GM12878 (cell line): Measurements from ENCODE around the gene NCF2. TPM values are rescaled to one million over a fixed set of nuclear protein-coding genes. Genes with fewer than 3 reads are reported as not detected.

Experiments
- ATAC-seq: fragments of 200-7000 bp; cut with Tn5 transposase; 3 replicates; pipeline ENCODE4 v1.9.1; 2020; ENCODE audit warnings: mild to moderate bottlenecking, moderate library complexity
- BruUV-seq: library from RNA; stranded (reverse); fragments of 400-500 nt; replicated peaks from 2 replicates; lab custom pipeline; 2021; lab: Mats Ljungman, UMichigan
- CTCF ChIA-PET: fragments of 300-600 bp; sonication (Branson Sonifier 250); formaldehyde crosslinking; extraction: SDS; loops from one replicate; lab custom pipeline; 2021; ENCODE audit warnings: inconsistent platforms; lab: Yijun Ruan, JAX
- POLR2A ChIA-PET: fragments of 350-600 bp; formaldehyde crosslinking; extraction: SDS; loops from one replicate; lab custom pipeline; 2021; ENCODE audit warnings: inconsistent platforms; lab: Charles Lee
- RAD21 ChIA-PET: fragments of 300-600 bp; sonication (Branson Sonifier 250); formaldehyde crosslinking; loops from one replicate; lab custom pipeline; 2023; ENCODE audit warnings: antibody characterized with exemption; ENCODE audit not compliant: unreplicated experiment; lab: Charles Lee
- SMC1A ChIA-PET: fragments of 300-600 bp; sonication (Branson Sonifier 250); formaldehyde crosslinking; loops from one replicate; lab custom pipeline; 2023; ENCODE audit not compliant: unreplicated experiment, uncharacterized antibody; lab: Charles Lee
- DNase-seq: peaks from one replicate; pipeline ENCODE4 v3.0.0-alpha.2; 2011; ENCODE audit warnings: low read depth, low spot score
- FAIRE-seq: peaks from 3 replicates; lab custom pipeline; 2011; peaks lifted over from hg19 to GRCh38; lab: Jason Lieb, UNC
- H2AFZ ChIP-seq: 2 replicates; pipeline ENCODE4 v1.6.0; 2011; ENCODE audit warnings: low read depth, low read length, control low read depth; ENCODE audit not compliant: control insufficient read depth
- H3K27ac ChIP-seq: 2 replicates; pipeline ENCODE4 v1.5.1; 2011; ENCODE audit warnings: control low read depth; ENCODE audit not compliant: control insufficient read depth, insufficient read depth
- H3K27me3 ChIP-seq, 2 experiments: replicated peaks in 1 of 2; 2 replicates each; pipeline versions ENCODE4 v1.6.0 to v1.6.1; 2011; ENCODE audit warnings: low read length in 1 of 2; ENCODE audit not compliant: control insufficient read depth in 2 of 2, insufficient read depth in 2 of 2
- H3K36me3 ChIP-seq, 2 experiments: 2 replicates each; pipeline ENCODE4 v1.5.1; 2011; ENCODE audit warnings: low read length in 1 of 2; ENCODE audit not compliant: control insufficient read depth in 2 of 2, insufficient read depth in 2 of 2
- H3K4me1 ChIP-seq: 2 replicates; pipeline ENCODE4 v1.6.1; 2011; ENCODE audit warnings: mild to moderate bottlenecking, low read length, moderate library complexity, mixed read lengths; ENCODE audit not compliant: control insufficient read depth, insufficient read depth
- H3K4me2 ChIP-seq: 2 replicates; pipeline ENCODE4 v1.6.0; 2011; ENCODE audit warnings: control low read depth; ENCODE audit not compliant: control insufficient read depth, insufficient read depth
- H3K4me3 ChIP-seq: fragments of 200-600 bp; sonication (generic); 2 replicates; pipeline ENCODE4 v1.5.1; 2016
- H3K79me2 ChIP-seq: 2 replicates; pipeline ENCODE4 v1.6.0; 2011; ENCODE audit warnings: low read length; ENCODE audit not compliant: control insufficient read depth, insufficient read depth
- H3K9ac ChIP-seq: 2 replicates; pipeline ENCODE4 v1.8.0; 2011; ENCODE audit warnings: low read length, control low read depth, mixed read lengths; ENCODE audit not compliant: control insufficient read depth, insufficient read depth
- H3K9me3 ChIP-seq: replicated peaks from 3 replicates; pipeline ENCODE4 v1.5.1; 2011; ENCODE audit warnings: mild to moderate bottlenecking, low read length; ENCODE audit not compliant: control insufficient read depth, insufficient read depth
- H4K20me1 ChIP-seq: 2 replicates; pipeline ENCODE4 v1.6.0; 2011; ENCODE audit not compliant: control insufficient read depth, insufficient read depth
- ATF7 ChIP-seq: fragments of 450-650 bp; IDR thresholded peaks from 2 replicates; pipeline ENCODE4 v1.6.1; 2016; ENCODE audit warnings: low read depth, mild to moderate bottlenecking
- CBX3 ChIP-seq: fragments of 200-600 bp; sonication (generic); IDR thresholded peaks from 2 replicates; pipeline ENCODE4 v1.6.1; 2016; ENCODE audit warnings: low read depth, borderline replicate concordance
- CEBPZ ChIP-seq: fragments of 150-350 bp; IDR thresholded peaks from 2 replicates; pipeline ENCODE4 v1.6.1; 2016; ENCODE audit warnings: low read depth, low read length
- CHD1 ChIP-seq: IDR thresholded peaks from 2 replicates; pipeline ENCODE4 v1.6.1; 2012; ENCODE audit warnings: low read depth, low read length, improper control_type of control experiment
- CUX1 ChIP-seq: IDR thresholded peaks from 2 replicates; pipeline ENCODE4 v1.6.1; 2012; ENCODE audit warnings: improper control_type of control experiment, low read depth, low read length; ENCODE audit not compliant: insufficient replicate concordance
- EZH2 ChIP-seq: IDR thresholded peaks from 2 replicates; pipeline ENCODE4 v1.6.1; 2012; ENCODE audit warnings: low read depth, mild to moderate bottlenecking, control low read depth, inconsistent platforms, low read length, borderline replicate concordance; ENCODE audit not compliant: control insufficient read depth
- FOS ChIP-seq: IDR thresholded peaks from 3 replicates; pipeline ENCODE4 v1.6.1; 2011; ENCODE audit warnings: borderline replicate concordance; ENCODE audit not compliant: insufficient read length; ENCODE audit errors: extremely low read depth
- HCFC1 ChIP-seq: fragments of 150-350 bp; IDR thresholded peaks from 2 replicates; pipeline ENCODE4 v1.6.1; 2014; ENCODE audit warnings: low read length
- JUNB ChIP-seq: IDR thresholded peaks from 2 replicates; pipeline ENCODE4 v1.6.1; 2016; ENCODE audit warnings: antibody characterized with exemption, mild to moderate bottlenecking
- SMARCA5 ChIP-seq: fragments of 450-650 bp; IDR thresholded peaks from 2 replicates; pipeline ENCODE4 v1.6.1; 2017; ENCODE audit warnings: mild to moderate bottlenecking
- STAT1 ChIP-seq: fragments of 450-650 bp; conservative IDR thresholded peaks from 2 replicates; pipeline ENCODE4 v1.6.1; 2014; ENCODE audit warnings: antibody characterized with exemption, mild to moderate bottlenecking
- STAT3 ChIP-seq: IDR thresholded peaks from 2 replicates; pipeline ENCODE4 v1.6.1; 2011; ENCODE audit warnings: low read depth, low read length, improper control_type of control experiment
- TAF1 ChIP-seq: IDR thresholded peaks from 2 replicates; pipeline ENCODE4 v1.6.1; 2011; ENCODE audit warnings: mild to moderate bottlenecking, low read depth, low read length, borderline replicate concordance
- USF2 ChIP-seq: IDR thresholded peaks from 2 replicates; pipeline ENCODE4 v1.6.1; 2011; ENCODE audit warnings: low read depth, low read length, improper control_type of control experiment, borderline replicate concordance
- YY1 ChIP-seq: IDR thresholded peaks from 2 replicates; pipeline ENCODE4 v1.6.1; 2011; ENCODE audit warnings: low read depth, mild to moderate bottlenecking, low read length
- WGBS: methylation state at CpG from one replicate; pipeline ENCODE4 v1.1.6; 2016; ENCODE audit warnings: low lambda C conversion rate; ENCODE audit not compliant: insufficient replicate concordance, insufficient coverage; ENCODE audit errors: missing lambda C conversion rate; 5-methylcytosine and 5-hydroxymethylcytosine counted together
- in situ Hi-C: fragments of 300-500 bp; cut with MboI; formaldehyde crosslinking; loops from 9 replicates; pipeline ENCODE4 v1.14.3; 2018; ENCODE audit warnings: mixed read lengths
- intact Hi-C: fragments of 100-400 bp; cut with micrococcal nuclease; formaldehyde crosslinking; loops from one replicate; pipeline ENCODE4 v1.14.2; 2022; ENCODE audit not compliant: unreplicated experiment
- polyA plus RNA-seq, 11 experiments: library from polyadenylated mRNA; depleted of rRNA in 4 of 11; unstranded in 6 of 11; stranded (reverse) in 5 of 11; fragments of >200 nt; fragmentation: Nextera tagmentation in 4 of 11; fragmentation: Illumina TruSeq in 1 of 11; extraction: Ambion mirVana in 4 of 11; extraction: Trizol in 1 of 11; gene quantifications; 1 replicate in 1 of 11; 2 replicates in 10 of 11; pipeline versions ENCODE4 v1.2.1 to v1.2.3, GENCODE V29; 2011 to 2016; ENCODE audit warnings: inconsistent platforms in 2 of 11, missing spikeins in 2 of 11, low read depth in 1 of 11
- total RNA-seq, 4 experiments: library from RNA; depleted of rRNA in 3 of 4; stranded (reverse); fragments of >200 nt in 3 of 4; fragmentation: Illumina TruSeq in 1 of 4; extraction: Trizol in 1 of 4; gene quantifications; 2 replicates each; pipeline versions ENCODE4 v1.2.1 to v1.2.3, GENCODE V29; 2013 to 2021

NCF2 gene
- total and polyA plus RNA-seq, 10 of the 15 experiments (the other 5 are each of a cell fraction or from before 2014, with no cell fraction given), result 31.4 to 256 (median 77.1) TPM

- Histone ChIP-seq H3K79me2 (no peaks in the 10 kb centered on the region), H3K4me2 (no peak overlapping the region), H4K20me1 (no peaks in the 10 kb centered on the region), H2AFZ (no peak overlapping the region), H3K4me3 (no peak overlapping the region), H3K9me3 (no peaks in the 10 kb centered on the region), H3K36me3 (peaks cover 3 to 33% of the 10 kb centered on the region in 2 experiments; a peak in 2 of 4 replicates), H3K4me1 (peaks cover 3% of the 10 kb centered on the region; the same call in 1 of the 2 replicates), H3K27me3 (no peaks in the 10 kb centered on the region), H3K27ac (no peak overlapping the region), H3K9ac (no peak overlapping the region)
- ATAC-seq (no peak), DNase-seq (no peak), FAIRE-seq (no peak)
- BruUV-seq, result no TSS peak
- in situ Hi-C loops, result no loop called here
- WGBS, result 81% methylated on average over 5 of the region's 5 CpGs
- ChIA-PET POLR2A (no interaction called here), SMC1A (interaction anchor here (0.7 to 1.2 kb wide), 3 partner anchors 25 to 47 kb away, joined by 3 to 5 read pairs (median 5); no protein-coding TSS in a partner anchor), RAD21 (no interaction called here), CTCF (no interaction called here)
- intact Hi-C loops, result no loop called here
- TF ChIP-seq JUNB (no peak), FOS (no peak), ATF7 (no peak), YY1 (no peak), EZH2 (no peak), SMARCA5 (no peak), STAT3 (no peak), CUX1 (no peak), TAF1 (no peak), USF2 (no peak), HCFC1 (no peak), CHD1 (no peak), CEBPZ (no peak), STAT1 (no peak), CBX3 (no peak)
Measured at GRCh38 chr1:183575606-183576005, 14.7 kb downstream of the NCF2 start.
